Gastroesophageal sphincter (tissue), 3 donors: Measurements from ENCODE around the gene XPNPEP3.

Source experiments
- CTCF ChIP-seq, 4 experiments: fragments of 200-600 bp in 2 of 4; fragments of 450-650 bp in 2 of 4; sonication (generic) in 1 of 4; IDR thresholded peaks; one replicate each; pipeline ENCODE4 v1.5.1; 2017 to 2019; ENCODE audit warnings: antibody characterized with exemption in 4 of 4, mild to moderate bottlenecking in 2 of 4, moderate library complexity in 2 of 4
- POLR2A ChIP-seq, 2 donors: fragments of 450-650 bp; IDR thresholded peaks; one replicate each; pipeline ENCODE4 v1.6.1; 2017; ENCODE audit warnings: antibody characterized with exemption in 2 of 2, mild to moderate bottlenecking in 2 of 2, moderate library complexity in 1 of 2

- TF ChIP-seq POLR2A (IDR thresholded peaks at IDR 0.05) (no peak), CTCF (IDR thresholded peaks at IDR 0.05) (no peak)
Measured at GRCh38 chr22:40838486-40838885, 18.5 kb upstream of the XPNPEP3 start.
